Omental fat pad (tissue), 4 donors: ENCODE measurements around the gene KRT2. TPM values are rescaled to one million over a fixed set of nuclear protein-coding genes. Genes with fewer than 3 reads are reported as not detected.

Source experiments
- ATAC-seq: fragments of 150-250 bp; one replicate; pipeline ENCODE4 v1.9.1; 2016; ENCODE audit warnings: mild to moderate bottlenecking, moderate library complexity; ENCODE audit not compliant: low FRiP score
- DNase-seq: peaks from one replicate; pipeline ENCODE4 v3.0.0-alpha.2; 2019; ENCODE audit warnings: low spot score
- CTCF ChIP-seq, 3 donors: fragments of 450-650 bp; IDR thresholded peaks; one replicate each; pipeline ENCODE4 v1.5.1; 2016 to 2017; ENCODE audit warnings: antibody characterized with exemption in 3 of 3, mild to moderate bottlenecking in 3 of 3, moderate library complexity in 2 of 3
- total RNA-seq, 4 donors: library from RNA; depleted of rRNA; stranded (reverse); fragments of >200 nt; gene quantifications; one replicate each; pipeline ENCODE4 v1.1.0, GENCODE V29; 2016

The KRT2 gene
- total RNA-seq, 4 donors from 2014 or later = not detected

- ATAC-seq = no peak
- TF ChIP-seq CTCF (IDR thresholded peaks at IDR 0.05) = no peak
These were observed 15.8 kb downstream of the KRT2 start for GRCh38 chr12:52636189-52636588.

GRCh38 chr12:52634266-52635056, 17.6 kb downstream of the KRT2 start:
- DNase-seq (no peak), ATAC-seq (no peak)
- TF ChIP-seq CTCF (IDR thresholded peaks at IDR 0.05) = no peak

More at GRCh38 chr12:52636189-52636588, 15.8 kb downstream of the KRT2 start:
- no peak for DNase-seq

GRCh38 chr12:52633383-52633782, 18.6 kb downstream of the KRT2 start:
- ATAC-seq = no peak
- TF ChIP-seq CTCF (IDR thresholded peaks at IDR 0.05) = no peak
- DNase-seq = no peak

- no peak for TF ChIP-seq CTCF (IDR thresholded peaks at IDR 0.05)
- DNase-seq (no peak), ATAC-seq (no peak)
These were observed 19.4 kb downstream of the KRT2 start for GRCh38 chr12:52632656-52633055.

GRCh38 chr12:52631676-52632459, 20.1 kb downstream of the KRT2 start:
- no peak for TF ChIP-seq CTCF (IDR thresholded peaks at IDR 0.05)
- no peak for DNase-seq
- ATAC-seq = no peak

GRCh38 chr12:52631264-52631663, 20.7 kb downstream of the KRT2 start:
- DNase-seq (no peak), ATAC-seq (no peak)
- no peak for TF ChIP-seq CTCF (IDR thresholded peaks at IDR 0.05)
